GM21515 (cell line): ENCODE data around the gene PPA2.
"Not testable (repeated sequence)": the region's sequence is repeated elsewhere in the genome, so short reads cannot be mapped to it uniquely, and the experiment has no call there.

Experiments used
- ATAC-seq: cut with Tn5 transposase; IDR thresholded peaks from one replicate; pipeline ENCODE4 v1.9.1; 2021; ENCODE audit not compliant: unreplicated experiment

Gene PPA2

GRCh38 chr4:105460306-105460705 lies 13.6 kb downstream of the PPA2 start:
- ATAC-seq = no peak

GRCh38 chr4:105458541-105458940 lies 15.3 kb downstream of the PPA2 start:
- not testable (repeated sequence) for ATAC-seq

GRCh38 chr4:105458001-105458400 lies 15.9 kb downstream of the PPA2 start:
- no peak for ATAC-seq

- no peak for ATAC-seq
Measured at GRCh38 chr4:105455998-105456397, 17.9 kb downstream of the PPA2 start.

- no peak for ATAC-seq
Measured at GRCh38 chr4:105455182-105455581, 18.7 kb downstream of the PPA2 start.

- ATAC-seq = peak; percentile 70
Measured at GRCh38 chr4:105453550-105454205, 20.2 kb downstream of the PPA2 start.

GRCh38 chr4:105451346-105451745 lies 22.5 kb downstream of the PPA2 start:
- no peak for ATAC-seq

- ATAC-seq = no peak
Measured at GRCh38 chr4:105440890-105441289, 33.0 kb downstream of the PPA2 start.

- ATAC-seq = no peak
Measured at GRCh38 chr4:105437637-105438036, 36.2 kb downstream of the PPA2 start.

GRCh38 chr4:105436414-105436813 lies 37.4 kb downstream of the PPA2 start:
- ATAC-seq = no peak

GRCh38 chr4:105434940-105435339 lies 38.9 kb downstream of the PPA2 start:
- no peak for ATAC-seq

- ATAC-seq = no peak
Measured at GRCh38 chr4:105433421-105433820, 40.4 kb downstream of the PPA2 start.

GRCh38 chr4:105432438-105432837 lies 41.4 kb downstream of the PPA2 start:
- ATAC-seq = no peak

GRCh38 chr4:105430811-105431210 lies 43.1 kb downstream of the PPA2 start:
- no peak for ATAC-seq

GRCh38 chr4:105426187-105426897 lies 47.5 kb downstream of the PPA2 start:
- ATAC-seq = no peak

GRCh38 chr4:105422207-105422920 lies 51.5 kb downstream of the PPA2 start:
- no peak for ATAC-seq

GRCh38 chr4:105417624-105418023 lies 56.2 kb downstream of the PPA2 start:
- ATAC-seq = no peak

GRCh38 chr4:105415281-105415744 lies 58.5 kb downstream of the PPA2 start:
- ATAC-seq = no peak

GRCh38 chr4:105414316-105414715 lies 59.5 kb downstream of the PPA2 start:
- no peak for ATAC-seq

GRCh38 chr4:105409135-105409534 lies 64.7 kb downstream of the PPA2 start:
- ATAC-seq = not testable (repeated sequence)

GRCh38 chr4:105400901-105401677 lies 72.8 kb downstream of the PPA2 start:
- no peak for ATAC-seq
